Stimulated activated CD8-positive, alpha-beta memory T cell treated with anti-CD3 and anti-CD28 coated beads, Interleukin-7, amount 100 ng/mL, for 4 hours (primary cell): ENCODE data around the gene CHRNG.
"Not testable (repeated sequence)": the region's sequence is repeated elsewhere in the genome, so short reads cannot be mapped to it uniquely, and the experiment has no call there.

Experiments used
- DNase-seq, 2 donors: peaks; one replicate each; pipeline ENCODE4 v3.0.0-alpha.2; 2020; ENCODE audit warnings: low read depth in 2 of 2

Gene CHRNG

GRCh38 chr2:232527905-232528470 lies 11.5 kb upstream of the CHRNG start:
- DNase-seq, result no peak

- DNase-seq, result no peak
Measured at GRCh38 chr2:232528746-232529460, 10.6 kb upstream of the CHRNG start.

GRCh38 chr2:232529806-232530547 lies 9.5 kb upstream of the CHRNG start:
- DNase-seq, result no peak

GRCh38 chr2:232530626-232531260 lies 8.7 kb upstream of the CHRNG start:
- DNase-seq, result no peak

GRCh38 chr2:232532419-232532818 lies 7.1 kb upstream of the CHRNG start:
- no peak for DNase-seq

- DNase-seq, result not testable (repeated sequence)
Measured at GRCh38 chr2:232532821-232533220, 6.7 kb upstream of the CHRNG start.

- DNase-seq, result no peak
Measured at GRCh38 chr2:232533944-232534710, 5.4 kb upstream of the CHRNG start.

GRCh38 chr2:232534940-232535651 lies 4.4 kb upstream of the CHRNG start:
- DNase-seq, result no peak

GRCh38 chr2:232535761-232536530 lies 3.5 kb upstream of the CHRNG start:
- DNase-seq, result no peak

GRCh38 chr2:232537079-232537478 lies 2.4 kb upstream of the CHRNG start:
- no peak for DNase-seq

- DNase-seq, result no peak
Measured at GRCh38 chr2:232537499-232537898, 2.0 kb upstream of the CHRNG start.

GRCh38 chr2:232538671-232539070 lies 821 bp upstream of the CHRNG start:
- DNase-seq, result no peak

GRCh38 chr2:232540441-232541041 lies 1.0 kb downstream of the CHRNG start:
- no peak for DNase-seq

- DNase-seq, result no peak
Measured at GRCh38 chr2:232541195-232541960, 1.9 kb downstream of the CHRNG start.

GRCh38 chr2:232541961-232542714 lies 2.6 kb downstream of the CHRNG start:
- DNase-seq, result no peak

GRCh38 chr2:232542715-232543467 lies 3.4 kb downstream of the CHRNG start:
- no peak for DNase-seq

- no peak for DNase-seq
Measured at GRCh38 chr2:232543491-232543890, 4.0 kb downstream of the CHRNG start.
